Vagina (tissue), 2 donors: ENCODE results near the gene SIGLEC1. TPM values are rescaled to one million over a fixed set of nuclear protein-coding genes. Genes with fewer than 3 reads are reported as not detected.
A peak's percentile ranks its signal among the peaks of the same experiment; 100 is the strongest.

Experiments
- DNase-seq, 2 donors: peaks; one replicate each; pipeline ENCODE4 v3.0.0-alpha.2; 2017; ENCODE audit errors: extremely low spot score in 2 of 2
- H3K27ac ChIP-seq: fragments of 200-600 bp; sonication (generic); one replicate; pipeline ENCODE4 v1.5.1; 2019
- H3K27me3 ChIP-seq: fragments of 200-600 bp; sonication (generic); one replicate; pipeline ENCODE4 v1.5.1; 2019
- H3K36me3 ChIP-seq, 2 donors: fragments of 200-600 bp; sonication (generic); one replicate each; pipeline ENCODE4 v1.5.1; 2017 to 2019
- H3K4me1 ChIP-seq: fragments of 200-600 bp; sonication (generic); one replicate; pipeline ENCODE4 v1.5.1; 2019
- H3K4me3 ChIP-seq, 2 donors: fragments of 200-600 bp; sonication (generic); 1 replicate in 1 of 2; 2 replicates in 1 of 2; pipeline ENCODE4 v1.5.1; 2016 to 2019
- H3K9me3 ChIP-seq: fragments of 200-600 bp; sonication (generic); one replicate; pipeline ENCODE4 v1.5.1; 2019
- POLR2A ChIP-seq, 2 donors: fragments of 450-650 bp; IDR thresholded peaks; one replicate each; pipeline ENCODE4 v1.6.1; 2017; ENCODE audit warnings: antibody characterized with exemption in 2 of 2, mild to moderate bottlenecking in 2 of 2, moderate library complexity in 2 of 2
- POLR2AphosphoS5 ChIP-seq, 2 donors: sonication (generic); formaldehyde crosslinking; IDR thresholded peaks; one replicate each; pipeline ENCODE4 v1.9.0; 2017; ENCODE audit warnings: antibody characterized with exemption in 2 of 2, mild to moderate bottlenecking in 2 of 2, low read depth in 1 of 2; ENCODE audit not compliant: insufficient read depth in 1 of 2
- intact Hi-C: fragments of 100-400 bp; cut with DNase I; formaldehyde crosslinking; loops from one replicate; pipeline ENCODE4 v1.15.1; 2023
- total RNA-seq: library from RNA; depleted of rRNA; stranded (reverse); fragments of >200 nt; gene quantifications from one replicate; pipeline ENCODE4 v1.2.3, GENCODE V29; 2016
- TF ChIP-seq, protein P1 (sequence below), 3 experiments: fragments of 450-650 bp in 2 of 3; fragments of 200-600 bp in 1 of 3; sonication (generic) in 1 of 3; IDR thresholded peaks; one replicate each; pipeline ENCODE4 v1.5.1; 2017 to 2019; ENCODE audit warnings: antibody characterized with exemption in 3 of 3, mild to moderate bottlenecking in 2 of 3, moderate library complexity in 2 of 3

Gene SIGLEC1
- total RNA-seq, 1 donor from 2014 or later, result 8.8 TPM

DNA sequence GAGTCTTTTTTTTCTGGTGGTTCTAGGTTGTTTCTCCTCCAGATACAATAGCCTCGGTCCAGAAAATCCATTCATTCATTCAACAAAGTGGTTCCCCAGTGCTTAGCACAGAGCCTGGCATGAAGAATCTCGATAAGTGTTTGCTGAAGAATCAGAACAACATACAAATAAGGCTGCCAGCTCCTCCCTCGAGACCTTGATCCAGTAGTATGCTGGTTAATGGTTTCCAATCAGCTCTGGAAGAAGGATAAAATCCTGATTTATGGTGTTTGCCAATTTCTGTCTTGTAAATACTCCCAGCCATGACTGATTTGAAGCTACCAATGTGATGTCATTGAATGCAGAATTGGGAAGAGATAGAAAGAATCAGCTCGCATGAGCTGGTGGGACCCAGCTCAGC lies 23.4 kb upstream of the SIGLEC1 start:
- Histone ChIP-seq H3K4me1 (peaks cover 40% of the 10 kb centered on the region), H3K27me3 (no peaks in the 10 kb centered on the region), H3K27ac (no peak overlapping the region), H3K4me3 (no peak overlapping the region), H3K9me3 (no peaks in the 10 kb centered on the region), H3K36me3 (no peaks in the 10 kb centered on the region)
- TF ChIP-seq POLR2AphosphoS5 (IDR thresholded peaks at IDR 0.05; ENCODE audit: insufficient read depth in 1 of 2, low read depth in 1 of 2) (no peak), POLR2A (IDR thresholded peaks at IDR 0.05) (no peak)
- TF ChIP-seq, protein P1, sequence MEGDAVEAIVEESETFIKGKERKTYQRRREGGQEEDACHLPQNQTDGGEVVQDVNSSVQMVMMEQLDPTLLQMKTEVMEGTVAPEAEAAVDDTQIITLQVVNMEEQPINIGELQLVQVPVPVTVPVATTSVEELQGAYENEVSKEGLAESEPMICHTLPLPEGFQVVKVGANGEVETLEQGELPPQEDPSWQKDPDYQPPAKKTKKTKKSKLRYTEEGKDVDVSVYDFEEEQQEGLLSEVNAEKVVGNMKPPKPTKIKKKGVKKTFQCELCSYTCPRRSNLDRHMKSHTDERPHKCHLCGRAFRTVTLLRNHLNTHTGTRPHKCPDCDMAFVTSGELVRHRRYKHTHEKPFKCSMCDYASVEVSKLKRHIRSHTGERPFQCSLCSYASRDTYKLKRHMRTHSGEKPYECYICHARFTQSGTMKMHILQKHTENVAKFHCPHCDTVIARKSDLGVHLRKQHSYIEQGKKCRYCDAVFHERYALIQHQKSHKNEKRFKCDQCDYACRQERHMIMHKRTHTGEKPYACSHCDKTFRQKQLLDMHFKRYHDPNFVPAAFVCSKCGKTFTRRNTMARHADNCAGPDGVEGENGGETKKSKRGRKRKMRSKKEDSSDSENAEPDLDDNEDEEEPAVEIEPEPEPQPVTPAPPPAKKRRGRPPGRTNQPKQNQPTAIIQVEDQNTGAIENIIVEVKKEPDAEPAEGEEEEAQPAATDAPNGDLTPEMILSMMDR (IDR thresholded peaks at IDR 0.05), result no peak
- no peak for DNase-seq
- intact Hi-C loops, result no loop called here

DNA sequence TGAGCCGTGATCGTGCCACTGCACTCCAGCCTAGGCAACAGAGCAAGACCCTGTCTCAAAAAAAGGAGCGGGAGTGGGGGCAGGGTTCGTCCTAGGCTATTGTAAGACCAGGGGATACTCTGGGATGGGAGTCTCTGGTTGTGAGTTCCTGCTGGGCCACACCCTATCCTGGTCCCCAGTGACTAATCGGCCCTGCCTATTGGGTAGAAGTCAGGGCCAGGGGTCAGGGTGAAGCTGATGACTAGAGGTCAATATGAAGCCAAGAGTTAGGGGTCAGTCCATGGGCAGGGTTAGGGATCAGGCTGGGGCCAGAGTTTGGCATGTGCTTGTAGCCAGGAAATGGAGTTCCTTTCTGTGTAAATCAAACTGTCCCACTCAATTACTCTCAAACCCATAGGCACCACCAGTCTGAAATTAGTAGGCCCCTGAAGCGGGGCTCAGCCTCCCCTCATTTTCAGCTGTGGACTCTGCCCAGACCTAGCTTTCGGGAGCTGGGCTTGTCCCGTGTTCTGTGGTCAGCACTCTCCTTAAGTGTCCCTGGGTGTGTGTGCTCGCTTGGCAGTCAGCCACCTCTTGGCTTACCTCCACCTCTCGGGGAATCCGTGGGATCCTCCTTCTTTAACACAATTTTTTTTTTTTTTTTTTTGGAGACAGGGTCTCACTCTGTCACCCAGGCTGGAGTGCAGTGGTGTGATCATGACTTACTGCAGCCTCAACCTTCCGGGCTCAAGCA lies 21.9 kb upstream of the SIGLEC1 start:
- peak overlapping the region; percentile 72 for H3K27ac ChIP-seq
- H3K27me3 ChIP-seq, result no peaks in the 10 kb centered on the region
- peaks cover 32% of the 10 kb centered on the region for H3K4me1 ChIP-seq
- no peaks in the 10 kb centered on the region for H3K9me3 ChIP-seq
- no peaks in the 10 kb centered on the region for H3K36me3 ChIP-seq
- no peak for DNase-seq
- intact Hi-C loops, result no loop called here
- TF ChIP-seq POLR2A (IDR thresholded peaks at IDR 0.05), result no peak
- TF ChIP-seq, protein P1 (IDR thresholded peaks at IDR 0.05), result no peak
- TF ChIP-seq POLR2AphosphoS5 (IDR thresholded peaks at IDR 0.05; ENCODE audit: insufficient read depth in 1 of 2, low read depth in 1 of 2), result no peak
- peak overlapping the region; percentile 42 to 53 for H3K4me3 ChIP-seq

DNA sequence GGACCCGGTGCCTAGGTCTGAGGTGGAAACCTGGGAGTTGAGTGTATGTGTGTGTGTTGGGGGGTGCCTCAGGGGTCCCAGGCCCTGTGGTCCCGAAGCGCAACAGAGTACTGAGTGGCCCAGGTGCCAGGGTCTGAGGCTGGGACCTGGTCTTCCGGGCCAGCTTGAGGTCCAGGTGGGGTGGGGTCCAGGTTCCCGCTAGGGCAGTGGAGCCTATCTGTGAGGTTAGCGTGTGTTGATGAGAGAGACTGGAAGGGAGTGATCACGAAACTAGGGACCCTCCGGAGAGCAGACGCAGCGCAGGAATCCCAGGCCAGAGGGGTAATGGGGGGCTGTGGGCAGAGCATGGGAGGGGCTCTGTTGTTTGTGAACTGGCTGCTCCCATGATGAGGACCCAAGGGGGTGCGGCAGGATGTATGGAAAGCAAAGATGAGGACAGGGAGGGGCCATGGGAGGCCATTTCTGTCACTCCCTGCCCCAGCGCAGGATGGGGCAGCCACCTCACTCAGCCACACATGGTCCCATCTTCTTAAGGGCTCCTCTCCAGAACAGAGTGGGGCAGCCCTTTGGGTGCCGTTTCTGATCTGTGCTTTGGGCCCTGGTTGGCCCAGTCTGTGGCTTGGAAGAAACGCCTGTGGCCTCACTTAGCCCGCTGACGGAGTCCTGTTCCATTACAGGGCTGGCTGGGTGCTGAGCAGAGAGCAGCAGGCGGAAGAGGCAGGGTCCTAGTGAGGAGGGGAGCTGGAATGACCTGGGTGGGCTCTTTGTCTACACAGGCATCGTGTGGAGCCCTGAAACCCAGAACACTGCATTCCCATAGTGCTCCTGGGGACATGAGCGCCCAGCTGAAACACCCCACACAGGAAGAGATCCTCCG lies 21.0 kb upstream of the SIGLEC1 start:
- no peak for TF ChIP-seq POLR2A (IDR thresholded peaks at IDR 0.05)
- TF ChIP-seq POLR2AphosphoS5 (IDR thresholded peaks at IDR 0.05; ENCODE audit: insufficient read depth in 1 of 2, low read depth in 1 of 2), result no peak
- TF ChIP-seq, protein P1 (IDR thresholded peaks at IDR 0.05), result no peak
- intact Hi-C loops, result no loop called here
- no peak for DNase-seq
- H3K27ac ChIP-seq, result peak overlapping the region; percentile 72
- peak overlapping the region; percentile 42 to 53 for H3K4me3 ChIP-seq
- H3K27me3 ChIP-seq, result no peaks in the 10 kb centered on the region
- H3K4me1 ChIP-seq, result peaks cover 37% of the 10 kb centered on the region
- no peaks in the 10 kb centered on the region for H3K36me3 ChIP-seq
- H3K9me3 ChIP-seq, result no peaks in the 10 kb centered on the region

DNA sequence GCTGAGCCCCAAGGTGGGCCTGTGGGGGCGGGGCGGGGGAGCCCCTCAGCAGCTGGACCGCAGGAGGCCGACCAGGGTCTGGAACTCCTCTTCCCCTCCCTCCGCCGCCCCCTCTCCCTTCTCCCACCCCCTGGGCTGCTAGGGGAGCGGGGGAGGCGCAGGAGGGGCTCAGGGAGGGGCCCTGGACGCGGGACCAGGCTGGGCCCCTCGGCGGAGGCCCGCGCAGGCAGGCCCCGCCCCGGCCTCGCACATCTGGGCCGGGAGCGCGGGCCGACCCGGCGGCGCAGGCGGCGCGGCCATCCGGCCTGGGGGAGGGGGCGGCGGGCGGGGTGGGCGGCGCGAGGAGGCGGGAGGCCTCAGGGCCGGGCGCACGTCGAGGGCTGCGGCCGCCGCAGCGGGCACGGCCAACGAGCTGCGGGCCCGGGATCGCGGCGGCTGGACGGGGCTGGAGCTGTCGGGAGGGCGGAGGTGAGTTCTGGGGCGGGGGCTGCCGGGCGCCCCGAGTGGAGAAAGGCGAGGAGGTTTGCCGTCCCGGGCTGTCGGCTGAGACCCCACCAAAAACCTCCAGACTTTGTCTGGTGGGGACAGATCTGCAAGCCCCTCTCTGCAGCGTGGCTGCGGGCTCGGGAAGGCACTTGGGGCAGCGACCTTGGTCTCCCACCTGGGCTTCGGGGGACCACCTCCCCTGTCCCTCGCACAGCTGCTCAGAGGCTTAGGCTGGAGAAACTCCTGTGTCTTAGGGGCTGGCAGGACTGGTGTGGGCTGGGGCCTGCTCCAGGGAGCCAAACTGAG lies 20.1 kb upstream of the SIGLEC1 start, which contains the start of gene HSPA12B:
Gene HSPA12B (plus strand): TSS at position 359 of the 792 bp plus-strand sequence. CDS start 5,990 bp downstream, outside the sequence.
- Histone ChIP-seq H3K4me3 (peak within 1 kb of the TSS; percentile 42 to 53), H3K4me1 (peaks cover 45% of the 10 kb centered on the region), H3K36me3 (no peaks in the 10 kb centered on the region), H3K27ac (peak within 1 kb of the TSS; percentile 72), H3K9me3 (no peaks in the 10 kb centered on the region), H3K27me3 (no peaks in the 10 kb centered on the region)
- no peak for TF ChIP-seq POLR2A (IDR thresholded peaks at IDR 0.05)
- TF ChIP-seq, protein P1 (IDR thresholded peaks at IDR 0.05), result no peak
- TF ChIP-seq POLR2AphosphoS5 (IDR thresholded peaks at IDR 0.05; ENCODE audit: insufficient read depth in 1 of 2, low read depth in 1 of 2), result no peak
- intact Hi-C loops, result no loop called here
- no peak for DNase-seq
